Smooth muscle cell (in vitro differentiated cells): ENCODE results near the gene RNF213. TPM values are rescaled to one million over a fixed set of nuclear protein-coding genes. Genes with fewer than 3 reads are reported as not detected.
A peak's percentile ranks its signal among the peaks of the same experiment; 100 is the strongest.
"Not testable (repeated sequence)": the region's sequence is repeated elsewhere in the genome, so short reads cannot be mapped to it uniquely, and the experiment has no call there.

Experiments used
- DNase-seq: peaks from one replicate; lab custom pipeline; 2025; ENCODE audit not compliant: unreplicated experiment; lab: John Stamatoyannopoulos, UW
- H2AFZ ChIP-seq: fragments of 200-600 bp; sonication (generic); 2 replicates; pipeline ENCODE4 v1.6.0; 2016; ENCODE audit warnings: antibody characterized with exemption, low read depth, mild to moderate bottlenecking
- H3F3A ChIP-seq: fragments of 200-600 bp; sonication (generic); 2 replicates; pipeline ENCODE4 v1.6.0; 2017; ENCODE audit warnings: antibody characterized with exemption, low read depth
- H3K27ac ChIP-seq: fragments of 200-600 bp; sonication (generic); 2 replicates; pipeline ENCODE4 v1.5.1; 2016; ENCODE audit warnings: low read depth, mild to moderate bottlenecking
- H3K27me3 ChIP-seq: fragments of 200-600 bp; sonication (generic); 2 replicates; pipeline ENCODE4 v1.6.1; 2016; ENCODE audit warnings: low read depth, mild to moderate bottlenecking
- H3K36me3 ChIP-seq: fragments of 200-600 bp; sonication (generic); 2 replicates; pipeline ENCODE4 v1.5.1; 2016; ENCODE audit warnings: low read depth
- H3K4me1 ChIP-seq: fragments of 200-600 bp; sonication (generic); 2 replicates; pipeline ENCODE4 v1.5.1; 2016; ENCODE audit warnings: low read depth
- H3K4me2 ChIP-seq: fragments of 200-600 bp; sonication (generic); 2 replicates; pipeline ENCODE4 v1.6.0; 2016; ENCODE audit warnings: mild to moderate bottlenecking
- H3K4me3 ChIP-seq: fragments of 200-600 bp; sonication (generic); 2 replicates; pipeline ENCODE4 v1.5.1; 2016; ENCODE audit warnings: mild to moderate bottlenecking
- H3K79me2 ChIP-seq: fragments of 200-600 bp; sonication (generic); 2 replicates; pipeline ENCODE4 v1.6.0; 2016; ENCODE audit warnings: low read depth, mild to moderate bottlenecking
- H3K9ac ChIP-seq: fragments of 200-600 bp; sonication (generic); 2 replicates; pipeline ENCODE4 v1.6.0; 2016; ENCODE audit warnings: low read depth
- H3K9me3 ChIP-seq: fragments of 200-600 bp; sonication (generic); replicated peaks from 2 replicates; pipeline ENCODE4 v1.5.1; 2016; ENCODE audit warnings: low read depth
- H4K20me1 ChIP-seq: fragments of 200-600 bp; sonication (generic); 2 replicates; pipeline ENCODE4 v1.6.0; 2016; ENCODE audit warnings: low read depth
- CTCF ChIP-seq: fragments of 200-600 bp; sonication (generic); IDR thresholded peaks from 2 replicates; pipeline ENCODE4 v1.5.1; 2017; ENCODE audit warnings: borderline replicate concordance, mild to moderate bottlenecking, antibody characterized with exemption; ENCODE audit not compliant: insufficient read depth, poor library complexity, severe bottlenecking
- WGBS: methylation state at CpG from one replicate; pipeline ENCODE4 v1.1.7; 2016; ENCODE audit warnings: low lambda C conversion rate; 5-methylcytosine and 5-hydroxymethylcytosine counted together
- polyA plus RNA-seq: library from polyadenylated mRNA; unstranded; fragments of >200 nt; fragmentation: Nextera tagmentation; extraction: Ambion mirVana; gene quantifications from 2 replicates; pipeline ENCODE4 v1.2.1, GENCODE V29; 2016
- total RNA-seq: library from RNA; depleted of rRNA; stranded (reverse); fragments of >200 nt; gene quantifications from 2 replicates; pipeline ENCODE4 v1.2.3, GENCODE V29; 2014

RNF213 gene
- total and polyA plus RNA-seq, 2 experiments from 2014 or later = 12.8 to 43.0 TPM

GRCh38 chr17:80274871-80275449 lies 14.3 kb downstream of the RNF213 start:
- Histone ChIP-seq H3K9me3 (no peaks in the 10 kb centered on the region), H3K4me2 (no peak overlapping the region), H3K36me3 (no peaks in the 10 kb centered on the region), H4K20me1 (peaks cover 59% of the 10 kb centered on the region), H3K4me1 (no peaks in the 10 kb centered on the region), H3K4me3 (no peak overlapping the region), H3F3A (no peaks in the 10 kb centered on the region), H3K27me3 (no peaks in the 10 kb centered on the region), H3K79me2 (no peaks in the 10 kb centered on the region), H3K9ac (no peak overlapping the region), H2AFZ (no peak overlapping the region), H3K27ac (no peak overlapping the region)
- no peak for DNase-seq
- WGBS = 100% methylated on average over 4 of the region's 4 CpGs
- TF ChIP-seq CTCF = no peak

GRCh38 chr17:80275857-80276256 lies 15.2 kb downstream of the RNF213 start:
- not testable (repeated sequence) for H3K27me3 ChIP-seq, H3K27ac ChIP-seq, H3K9me3 ChIP-seq, H2AFZ ChIP-seq, H3K36me3 ChIP-seq, H3K4me2 ChIP-seq, H3K4me1 ChIP-seq, DNase-seq, H3K9ac ChIP-seq, H3F3A ChIP-seq, H3K4me3 ChIP-seq, H3K79me2 ChIP-seq
- WGBS = over 99% methylated on average over 8 of the region's 8 CpGs
- peaks cover 58% of the 10 kb centered on the region for H4K20me1 ChIP-seq

- no peak for DNase-seq
- no peaks in the 10 kb centered on the region for H3K9me3 ChIP-seq
- H4K20me1 ChIP-seq = peaks cover 55% of the 10 kb centered on the region
- no peak overlapping the region for H3K27ac ChIP-seq
- TF ChIP-seq CTCF = no peak
- H3K4me3 ChIP-seq = no peak overlapping the region
- H3K4me2 ChIP-seq = no peak overlapping the region
- H3K79me2 ChIP-seq = no peaks in the 10 kb centered on the region
- H3K4me1 ChIP-seq = no peaks in the 10 kb centered on the region
- H2AFZ ChIP-seq = no peak overlapping the region
- no peaks in the 10 kb centered on the region for H3K27me3 ChIP-seq
- WGBS = 95% methylated on average over 34 of the region's 34 CpGs
- H3F3A ChIP-seq = no peaks in the 10 kb centered on the region
- no peaks in the 10 kb centered on the region for H3K36me3 ChIP-seq
- no peak overlapping the region for H3K9ac ChIP-seq
Observed at GRCh38 chr17:80277751-80278671, 17.4 kb downstream of the RNF213 start.

GRCh38 chr17:80279895-80280294 lies 19.2 kb downstream of the RNF213 start:
- Histone ChIP-seq H3K9ac (no peak overlapping the region), H4K20me1 (peaks cover 71% of the 10 kb centered on the region), H3K27me3 (no peaks in the 10 kb centered on the region), H3K27ac (no peak overlapping the region), H3K4me2 (no peak overlapping the region), H3K9me3 (no peaks in the 10 kb centered on the region), H3K36me3 (no peaks in the 10 kb centered on the region), H3K4me1 (no peaks in the 10 kb centered on the region), H3F3A (no peaks in the 10 kb centered on the region), H3K4me3 (no peak overlapping the region), H2AFZ (no peak overlapping the region), H3K79me2 (no peaks in the 10 kb centered on the region)
- WGBS = 67% methylated on average over 14 of the region's 14 CpGs
- TF ChIP-seq CTCF = no peak
- peak; percentile 5 for DNase-seq
